GM18867 (cell line): ENCODE data around the gene MRC2.
"Not testable (repeated sequence)": the region's sequence is repeated elsewhere in the genome, so short reads cannot be mapped to it uniquely, and the experiment has no call there.

Experiments
- ATAC-seq: cut with Tn5 transposase; IDR thresholded peaks from one replicate; pipeline ENCODE4 v1.9.1; 2021; ENCODE audit warnings: mild to moderate bottlenecking, moderate library complexity; ENCODE audit not compliant: unreplicated experiment

MRC2 gene

DNA sequence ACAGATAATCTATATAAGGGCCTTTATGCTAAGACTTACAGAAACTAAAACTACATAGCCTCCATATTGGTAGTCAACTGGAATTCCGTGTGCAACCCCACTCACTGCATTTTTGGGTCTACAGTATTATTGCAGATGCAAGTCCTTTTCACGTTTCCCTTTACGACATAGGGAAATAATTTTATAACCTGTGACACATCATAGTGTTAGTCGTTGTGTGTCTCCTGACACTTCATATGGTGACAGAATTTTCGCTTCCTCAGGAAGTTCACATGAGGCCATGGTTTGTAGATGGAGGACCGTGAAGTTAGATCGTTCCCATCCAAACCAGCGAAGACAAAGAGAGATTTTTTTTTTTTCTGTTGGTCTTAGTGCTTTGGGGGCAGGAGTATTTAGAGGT lies 15.7 kb upstream of the MRC2 start:
- no peak for ATAC-seq

- not testable (repeated sequence) for ATAC-seq
These were observed 15.2 kb upstream of the MRC2 start for GRCh38 chr17:62612289-62612688.

- not testable (repeated sequence) for ATAC-seq
These were observed 14.4 kb upstream of the MRC2 start for GRCh38 chr17:62613095-62613494.

GRCh38 chr17:62614142-62614541 lies 13.3 kb upstream of the MRC2 start:
- ATAC-seq = no peak

GRCh38 chr17:62615503-62615902 lies 12.0 kb upstream of the MRC2 start:
- no peak for ATAC-seq

- no peak for ATAC-seq
These were observed 10.2 kb upstream of the MRC2 start for GRCh38 chr17:62616993-62617893.

GRCh38 chr17:62617894-62618472 lies 9.5 kb upstream of the MRC2 start:
- ATAC-seq = no peak

DNA sequence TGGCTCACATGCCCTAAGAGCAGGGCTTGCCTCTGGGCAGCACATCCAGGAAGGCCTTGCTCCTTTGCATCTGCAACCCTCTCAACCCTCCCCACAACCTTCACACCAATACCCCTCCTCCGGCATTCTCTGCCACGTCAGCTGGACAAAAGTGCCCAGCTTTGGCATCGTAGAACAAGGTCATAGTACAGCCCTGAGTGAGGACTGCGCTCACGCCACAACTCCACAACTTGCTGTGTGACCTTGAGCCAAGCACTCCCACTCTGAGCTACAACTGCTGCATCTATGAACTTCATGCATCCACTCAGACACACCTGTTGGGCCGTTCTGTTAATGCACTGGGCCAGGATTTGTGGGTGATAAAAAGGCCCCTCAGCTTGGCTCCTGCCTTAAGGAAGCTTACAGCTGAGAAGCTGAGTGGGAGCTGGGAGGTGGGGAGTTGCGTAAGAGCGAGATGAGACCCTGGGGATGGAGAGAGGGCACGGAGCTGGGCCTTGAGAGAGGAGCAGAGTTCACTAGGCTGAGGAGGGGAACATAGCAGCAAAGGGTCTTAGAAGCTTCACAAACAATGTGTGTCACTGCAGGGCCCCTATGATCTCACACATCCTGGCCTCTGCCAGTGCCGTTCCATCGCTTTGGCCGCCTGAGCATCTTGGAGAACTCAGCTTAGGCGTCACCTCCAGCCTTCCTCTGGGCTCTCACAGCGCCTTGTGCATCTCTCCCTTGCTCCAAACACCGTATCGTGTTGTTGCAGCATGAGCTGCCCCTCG lies 8.6 kb upstream of the MRC2 start:
- ATAC-seq = no peak

DNA sequence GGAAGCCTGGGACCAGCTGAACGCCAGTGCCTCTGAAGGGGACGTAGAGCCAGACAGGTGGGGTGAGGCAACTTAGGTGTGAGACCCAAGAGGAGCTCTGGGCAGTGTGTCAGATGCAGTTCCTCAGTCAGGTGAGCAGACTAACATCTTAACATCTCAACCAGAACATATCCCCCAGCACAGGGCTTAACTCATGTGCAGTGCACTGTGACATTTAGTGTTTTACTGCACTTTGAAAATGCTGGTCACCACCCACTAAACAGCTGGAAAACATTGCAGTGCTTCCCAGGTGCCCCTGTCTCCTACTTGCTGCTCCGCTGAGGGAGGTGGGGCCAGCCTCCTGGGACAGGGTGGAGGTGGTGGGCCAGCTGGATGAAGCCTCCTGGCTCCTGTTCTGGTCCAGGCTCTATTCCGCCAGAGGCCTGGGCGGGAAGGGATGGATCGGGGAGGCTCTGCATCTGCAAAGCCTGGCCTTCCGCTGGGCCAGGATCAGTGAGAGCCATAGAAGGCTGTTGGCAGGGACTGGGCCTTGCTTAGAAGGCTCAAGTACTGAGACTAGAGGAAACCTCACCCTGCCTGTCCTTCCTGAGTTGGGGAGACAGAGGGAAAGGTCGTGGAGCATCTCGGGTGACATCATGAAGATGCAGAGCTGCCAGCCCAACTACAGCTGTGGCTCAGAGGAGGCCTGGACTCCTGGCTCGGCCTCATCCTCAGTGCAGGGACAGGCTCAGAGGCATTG lies 7.9 kb upstream of the MRC2 start:
- ATAC-seq = no peak

- no peak for ATAC-seq
These were observed 6.2 kb upstream of the MRC2 start for GRCh38 chr17:62621223-62621622.

- ATAC-seq = no peak
These were observed 2.1 kb upstream of the MRC2 start for GRCh38 chr17:62625184-62625869.

DNA sequence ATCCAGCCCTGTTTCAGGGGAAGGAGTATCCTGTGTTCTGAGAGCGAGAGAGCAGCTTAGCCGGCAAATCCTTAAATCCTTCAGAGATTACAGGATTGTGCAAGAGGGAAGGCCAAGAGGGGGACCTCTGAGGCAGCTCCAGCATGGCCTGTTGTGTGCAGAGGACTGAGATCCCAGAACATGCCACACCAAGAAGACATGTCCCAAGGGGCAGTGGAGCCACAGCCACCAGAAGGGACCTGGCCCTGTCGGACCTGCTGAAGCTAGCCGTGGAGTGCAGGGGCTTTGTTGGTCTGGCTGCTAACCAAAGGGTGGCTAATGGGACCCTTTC lies 1.6 kb upstream of the MRC2 start:
- no peak for ATAC-seq

DNA sequence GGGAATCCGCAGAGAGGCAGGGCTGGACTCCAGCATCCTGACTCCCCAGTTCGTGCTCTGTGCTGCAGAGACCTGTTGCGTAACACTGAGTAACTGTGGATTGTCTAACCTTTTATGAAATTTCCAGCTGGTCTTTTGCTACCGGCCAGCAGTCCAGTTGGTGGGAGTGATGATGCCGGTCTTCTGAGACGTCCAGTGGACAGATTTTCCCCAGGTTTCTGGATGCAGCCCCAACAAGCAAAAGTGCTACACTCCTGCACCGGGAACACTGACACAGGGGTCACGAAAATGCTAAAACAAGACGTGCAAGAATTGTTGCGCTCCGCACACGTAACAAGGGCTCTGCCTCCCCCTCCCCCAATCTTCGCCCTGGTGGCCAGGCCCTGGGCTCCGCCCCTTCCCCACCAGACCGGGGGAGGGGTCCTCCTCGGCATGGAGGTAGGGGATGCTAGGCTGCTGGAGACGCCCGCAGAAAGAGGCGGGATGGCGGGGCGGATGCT lies 701 bp upstream of the MRC2 start:
- ATAC-seq = no peak

DNA sequence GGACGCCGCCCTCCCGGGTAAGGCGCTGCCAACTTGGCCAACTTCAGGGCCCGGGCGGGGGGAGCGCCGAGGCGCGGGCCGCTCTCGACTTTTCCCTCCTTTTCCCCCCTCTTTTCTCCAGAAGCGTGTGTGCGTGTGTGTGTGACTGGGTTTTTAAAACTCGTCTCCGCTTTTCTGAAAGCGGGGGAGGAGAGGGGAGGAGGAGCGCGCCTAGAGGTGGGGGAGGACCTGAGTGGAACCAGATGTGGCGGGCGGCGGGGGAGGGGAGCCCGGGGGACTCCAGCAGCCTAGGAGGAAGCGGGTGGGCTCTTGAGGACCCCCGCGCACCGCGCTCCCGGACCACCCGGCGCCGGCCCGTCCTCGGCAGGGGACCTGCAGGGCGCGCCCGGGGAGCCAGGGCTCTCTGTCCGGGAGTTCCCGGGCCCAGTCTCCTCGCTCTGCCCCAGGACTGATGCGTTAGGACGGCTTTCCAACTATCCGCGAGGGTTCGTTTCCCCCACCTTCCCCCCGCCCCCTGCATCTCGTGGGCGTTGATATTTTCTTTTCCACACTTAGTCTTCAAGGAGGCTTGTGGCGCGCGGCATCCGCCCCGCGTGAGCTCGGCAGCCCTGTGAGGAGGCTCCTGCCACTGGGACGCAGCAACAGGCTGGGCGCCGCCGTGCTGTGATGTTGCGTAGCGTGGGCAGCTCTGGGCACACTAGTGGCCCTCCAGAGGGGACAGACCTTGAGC lies 599 bp downstream of the MRC2 start:
- no peak for ATAC-seq

- ATAC-seq = no peak
These were observed 1.5 kb downstream of the MRC2 start for GRCh38 chr17:62628831-62629555.

DNA sequence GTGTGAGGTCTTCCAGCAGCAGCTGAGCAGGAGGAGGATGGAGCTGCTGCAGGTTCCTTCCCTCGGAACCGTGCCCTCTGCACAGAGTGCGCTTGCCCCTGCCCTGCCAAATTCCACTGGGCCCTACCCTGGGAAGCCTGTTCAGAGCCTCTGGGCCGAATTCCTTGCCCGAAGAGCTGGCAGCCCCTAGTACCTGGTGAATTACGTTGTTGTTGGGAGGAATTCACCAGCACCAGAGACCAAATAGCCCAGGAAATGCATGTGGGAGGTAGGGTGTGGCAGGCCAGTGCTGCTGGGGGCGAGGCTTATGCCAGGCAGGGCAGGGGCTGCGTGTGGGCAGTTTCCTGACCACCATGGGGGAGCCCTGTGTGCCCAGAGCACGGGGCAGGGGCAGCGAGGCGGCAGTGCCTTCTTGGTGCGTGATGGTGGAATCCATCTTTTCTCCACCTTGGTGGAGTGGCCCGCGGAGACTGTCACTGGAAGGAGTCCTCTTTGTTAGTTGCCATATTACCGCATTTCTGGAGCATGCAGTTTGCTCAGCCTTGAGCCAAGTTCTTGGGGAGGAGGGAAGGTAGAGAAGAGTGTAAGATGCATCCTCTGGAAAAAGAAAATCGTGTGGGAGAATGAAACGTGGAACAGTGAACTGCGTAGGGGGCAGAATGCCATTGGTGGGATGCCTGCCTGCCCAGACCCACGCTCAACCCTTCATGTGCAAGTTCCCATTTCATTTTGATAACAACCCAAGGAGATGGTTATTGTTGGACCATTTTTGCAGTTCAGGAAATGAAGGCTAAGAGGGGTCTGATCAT lies 2.3 kb downstream of the MRC2 start:
- no peak for ATAC-seq

DNA sequence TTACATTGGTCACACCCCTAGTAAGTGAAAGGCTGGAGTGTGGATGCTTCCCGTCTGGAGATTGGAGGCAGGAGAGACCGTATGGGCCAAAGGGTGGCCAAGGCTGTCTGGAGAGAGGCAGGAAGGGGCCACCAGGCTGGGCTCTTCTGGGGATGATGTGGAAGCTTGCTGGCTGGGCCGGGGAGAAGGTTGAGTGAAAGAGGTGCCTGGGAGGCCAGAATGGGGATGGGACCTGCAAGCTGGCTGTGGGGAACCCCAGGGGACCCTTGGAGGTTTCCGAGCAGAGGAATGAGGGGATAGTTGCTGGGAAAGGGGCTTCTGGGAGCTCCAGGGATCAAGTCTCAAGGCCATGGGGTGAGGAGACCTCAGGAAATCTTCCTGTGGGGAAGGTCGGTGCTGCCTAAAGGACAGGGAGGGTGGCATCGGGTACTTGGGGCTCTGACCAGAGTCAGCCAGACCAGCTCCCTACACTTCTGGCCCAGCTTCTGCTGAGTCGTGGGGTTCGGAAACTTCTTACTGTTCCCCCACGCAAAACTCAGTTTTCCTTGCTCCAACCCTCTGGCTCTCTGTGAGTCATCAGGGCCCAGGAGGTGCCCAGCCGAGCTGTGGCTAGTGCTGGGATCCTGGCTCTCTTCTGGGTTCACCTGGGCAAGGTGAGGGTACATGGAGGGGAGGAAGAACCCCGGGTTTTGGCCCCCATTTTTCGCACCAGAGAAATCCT lies 3.1 kb downstream of the MRC2 start:
- ATAC-seq = no peak
